Cardiac fibroblast (primary cell): ENCODE data around the gene KRT74.

ENCODE experiments used
- DNase-seq, 2 donors: peaks; one replicate each; pipeline versions ENCODE4 v3.0.0 to v3.0.0-alpha.2; 2010; ENCODE audit warnings: low read depth in 2 of 2
- H3K4me3 ChIP-seq, 2 donors: replicated peaks in 1 of 2; 1 replicate in 1 of 2; 2 replicates in 1 of 2; pipeline ENCODE4 v1.5.1; 2011; ENCODE audit warnings: low read depth in 2 of 2, low read length in 2 of 2, mild to moderate bottlenecking in 2 of 2, moderate library complexity in 1 of 2
- CTCF ChIP-seq: IDR thresholded peaks from one replicate; pipeline ENCODE4 v1.5.1; 2011; ENCODE audit warnings: low read depth, mild to moderate bottlenecking, low read length, inconsistent platforms

The KRT74 gene

GRCh38 chr12:52615912-52616311, 42.3 kb upstream of the KRT74 start:
- no peak for TF ChIP-seq CTCF
- DNase-seq = no peak
- no peak overlapping the region for H3K4me3 ChIP-seq

GRCh38 chr12:52615208-52615868, 41.7 kb upstream of the KRT74 start:
- TF ChIP-seq CTCF = no peak
- DNase-seq = peak in 1 of 2 donors; percentile 3
- no peak overlapping the region for H3K4me3 ChIP-seq

GRCh38 chr12:52614381-52615207, 41.0 kb upstream of the KRT74 start:
- no peak for TF ChIP-seq CTCF
- H3K4me3 ChIP-seq = no peak overlapping the region
- no peak for DNase-seq

- H3K4me3 ChIP-seq = no peak overlapping the region
- TF ChIP-seq CTCF = no peak
- no peak for DNase-seq
Measured at GRCh38 chr12:52613384-52614030, 39.9 kb upstream of the KRT74 start.

- no peak for TF ChIP-seq CTCF
- no peak for DNase-seq
- H3K4me3 ChIP-seq = no peak overlapping the region
Measured at GRCh38 chr12:52612431-52613383, 39.1 kb upstream of the KRT74 start.

- H3K4me3 ChIP-seq = no peak overlapping the region
- no peak for TF ChIP-seq CTCF
- no peak for DNase-seq
Measured at GRCh38 chr12:52611080-52611468, 37.4 kb upstream of the KRT74 start.
